HG03280 (cell line): ENCODE results near the gene RNPEPL1.

Experiments
- ATAC-seq: cut with Tn5 transposase; IDR thresholded peaks from one replicate; pipeline ENCODE4 v1.9.1; 2021; ENCODE audit warnings: mild to moderate bottlenecking, moderate library complexity; ENCODE audit not compliant: unreplicated experiment

RNPEPL1 gene

DNA sequence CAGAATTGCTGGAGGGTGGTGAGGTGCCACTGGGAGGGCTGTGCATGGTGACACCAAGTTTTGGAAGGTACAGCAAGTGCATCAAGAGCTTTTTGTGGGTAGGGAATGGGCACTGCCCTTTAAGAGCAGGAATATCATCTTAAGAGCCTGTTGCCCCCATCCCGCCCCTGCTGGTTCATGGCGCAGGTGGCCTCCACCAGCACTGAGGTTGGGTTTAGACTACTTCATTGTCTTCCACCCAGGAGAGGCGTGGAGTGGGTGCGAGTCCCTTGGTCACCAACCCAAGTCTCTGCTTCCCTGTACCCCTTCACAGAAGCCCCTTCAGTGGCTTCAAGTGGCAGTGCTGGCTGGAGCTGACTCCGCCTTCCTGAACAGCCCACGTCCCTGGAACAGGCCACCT, 7.8 kb downstream of the RNPEPL1 start:
- no peak for ATAC-seq

DNA sequence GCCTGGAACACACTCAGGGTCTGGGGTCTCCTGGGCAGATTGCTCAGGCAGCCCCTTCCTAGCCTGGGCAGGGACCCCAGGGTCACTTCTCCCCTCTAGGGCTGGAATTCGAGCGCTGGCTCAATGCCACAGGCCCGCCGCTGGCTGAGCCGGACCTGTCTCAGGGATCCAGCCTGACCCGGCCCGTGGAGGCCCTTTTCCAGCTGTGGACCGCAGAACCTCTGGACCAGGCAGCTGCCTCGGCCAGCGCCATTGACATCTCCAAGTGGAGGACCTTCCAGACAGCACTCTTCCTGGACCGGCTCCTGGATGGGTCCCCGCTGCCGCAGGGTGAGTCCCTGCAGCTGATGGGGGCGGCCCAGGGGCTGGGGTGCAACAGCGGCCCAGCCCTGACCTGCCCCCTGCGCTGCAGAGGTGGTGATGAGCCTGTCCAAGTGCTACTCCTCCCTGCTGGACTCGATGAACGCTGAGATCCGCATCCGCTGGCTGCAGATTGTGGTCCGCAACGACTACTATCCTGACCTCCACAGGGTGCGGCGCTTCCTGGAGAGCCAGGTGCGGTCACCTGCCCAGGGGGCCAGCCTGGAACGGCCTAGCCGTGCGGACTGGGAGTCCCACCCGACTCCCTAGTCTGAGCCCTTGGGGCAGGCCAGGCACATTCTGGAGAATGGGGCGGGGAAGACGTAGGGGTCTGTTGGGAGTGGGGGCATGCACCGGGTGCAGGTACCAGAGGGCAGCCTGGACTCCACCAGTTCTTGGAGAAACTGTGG, 8.3 kb downstream of the RNPEPL1 start:
- ATAC-seq = no peak

- ATAC-seq = no peak
These were observed 9.2 kb downstream of the RNPEPL1 start for GRCh38 chr2:240577281-240578109.

- no peak for ATAC-seq
These were observed 9.8 kb downstream of the RNPEPL1 start for GRCh38 chr2:240578110-240578450.

DNA sequence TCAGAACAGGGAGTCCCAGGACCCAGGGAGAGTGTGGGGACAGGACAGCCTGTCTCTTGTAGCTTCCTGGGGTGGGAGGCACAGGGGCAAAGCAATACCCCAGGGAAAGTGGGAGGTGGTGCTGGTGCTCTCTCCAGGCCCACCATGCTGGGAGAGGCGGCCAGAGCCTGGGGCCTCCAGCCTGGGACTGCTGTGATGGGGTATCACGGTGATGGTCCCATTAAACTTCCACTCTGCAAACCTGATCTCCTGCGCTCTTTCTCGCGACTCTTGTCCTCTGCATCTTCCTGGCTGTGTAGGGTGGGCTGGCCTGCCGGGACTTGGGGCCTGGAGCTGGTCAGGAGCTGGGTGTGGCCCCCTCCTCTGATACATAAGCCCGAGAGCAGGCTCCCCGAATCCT, 10.2 kb downstream of the RNPEPL1 start:
- no peak for ATAC-seq

DNA sequence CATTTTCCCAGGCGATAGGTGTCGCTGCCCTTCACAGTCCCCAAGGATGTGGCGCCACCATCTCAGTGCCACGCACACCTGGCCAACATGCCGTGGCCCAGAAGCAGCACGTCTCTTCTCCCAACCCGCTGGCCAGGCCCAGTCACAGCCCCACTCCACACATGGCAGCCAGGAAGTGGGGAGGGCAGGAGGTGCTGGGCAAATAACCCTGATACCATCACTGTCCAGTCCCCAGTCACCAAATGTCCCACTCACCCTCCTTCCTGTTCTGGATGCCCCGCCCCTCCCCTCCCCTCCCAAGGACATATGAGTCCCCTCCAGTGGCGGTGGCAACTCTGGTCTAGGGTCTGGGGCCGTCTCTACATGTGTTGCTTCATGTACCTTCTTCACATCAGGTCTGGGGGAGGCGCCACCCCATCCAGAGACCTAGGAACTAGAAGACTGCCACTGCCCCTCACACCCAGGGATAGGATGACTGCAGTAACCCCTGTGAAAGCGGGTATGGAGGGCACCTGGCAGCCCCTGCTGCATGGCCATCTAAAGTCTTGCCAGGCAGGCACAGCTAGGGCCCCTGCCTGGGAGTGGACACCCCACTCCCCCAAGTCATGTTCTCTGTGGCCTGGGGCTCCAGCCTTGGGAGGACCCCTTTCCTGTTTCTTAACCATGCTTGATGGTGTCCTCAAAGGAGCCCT, 10.9 kb downstream of the RNPEPL1 start:
- ATAC-seq = peak; percentile 17

DNA sequence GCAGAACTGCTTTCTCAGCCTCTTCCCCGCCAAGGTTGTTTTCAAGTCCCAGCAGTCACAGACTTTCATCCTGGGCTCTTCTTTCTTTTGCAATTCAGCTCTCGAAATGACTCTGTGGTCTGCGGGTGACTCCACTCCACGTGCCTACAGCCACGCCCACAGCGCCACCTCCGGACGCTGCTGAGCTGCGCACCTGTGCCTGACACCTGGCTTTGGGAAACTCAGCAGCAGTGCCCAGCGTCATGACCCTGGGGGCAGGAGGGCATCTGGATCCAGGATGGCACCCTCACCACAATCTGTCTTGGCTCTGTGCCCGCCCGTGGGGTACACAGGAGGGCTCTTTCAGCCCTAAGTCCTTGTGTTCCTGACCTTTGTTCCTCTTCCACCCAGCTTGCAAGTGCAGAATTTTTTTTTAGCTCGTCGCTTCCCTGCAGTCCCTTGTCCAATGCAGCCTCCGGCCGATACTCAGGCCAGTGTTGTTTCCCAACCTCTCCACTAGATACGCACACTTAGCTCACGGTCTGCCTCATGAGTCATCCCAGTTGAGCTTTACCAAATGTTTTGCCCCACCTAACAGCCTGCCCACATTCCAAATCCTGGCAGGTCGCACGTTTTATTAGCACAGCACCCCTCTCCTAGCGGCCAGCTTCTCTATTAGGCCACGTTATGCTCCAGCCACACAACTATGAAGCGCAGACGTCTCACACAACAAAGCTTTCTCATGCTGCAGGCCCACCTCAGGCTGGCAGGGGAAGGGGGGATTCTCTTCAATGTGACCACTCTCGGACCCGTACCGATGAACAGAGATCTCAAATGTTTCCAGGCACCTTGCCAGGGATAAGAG, 11.7 kb downstream of the RNPEPL1 start:
- ATAC-seq = peak; percentile 38

DNA sequence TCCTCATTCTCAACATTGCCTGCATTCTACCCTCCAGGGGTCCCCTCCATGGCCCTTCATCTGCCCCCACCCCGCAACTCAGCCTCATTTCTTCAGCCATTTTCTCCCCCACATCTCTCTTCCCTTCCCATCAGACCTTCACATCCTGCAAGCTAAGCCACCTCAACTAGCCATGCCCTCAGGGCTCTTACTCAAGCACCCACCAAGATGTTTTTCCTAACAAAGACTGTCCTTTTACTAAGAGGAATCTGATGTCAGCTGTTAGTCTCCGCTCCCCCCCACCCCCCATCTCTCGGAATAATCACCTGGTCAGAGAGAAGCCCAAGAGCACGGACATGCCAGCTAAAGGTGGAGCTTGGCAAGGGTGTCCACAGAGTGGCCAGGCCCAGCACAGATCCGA, 13.5 kb downstream of the RNPEPL1 start:
- ATAC-seq = no peak

GRCh38 chr2:240582781-240583180, 14.5 kb downstream of the RNPEPL1 start:
- ATAC-seq = no peak

DNA sequence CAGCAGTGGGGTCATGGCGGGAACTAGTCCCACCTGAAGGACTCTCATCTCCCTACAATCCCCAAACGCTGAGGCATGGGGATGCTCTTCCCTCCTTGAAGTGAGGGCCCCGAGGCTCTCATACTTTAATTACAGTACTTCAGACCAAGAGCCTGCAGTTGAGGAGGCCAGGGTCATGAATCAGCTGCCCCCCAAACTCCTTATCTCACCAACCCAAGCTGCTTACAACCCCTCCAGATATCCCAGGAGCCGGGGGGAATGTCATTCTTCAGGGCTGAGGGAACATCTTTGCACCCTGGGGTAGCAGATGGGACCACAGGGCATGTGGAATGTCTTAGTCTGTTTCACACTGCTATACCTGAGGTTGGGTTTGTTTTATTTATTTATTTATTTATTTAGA, 15.5 kb downstream of the RNPEPL1 start:
- ATAC-seq = no peak

DNA sequence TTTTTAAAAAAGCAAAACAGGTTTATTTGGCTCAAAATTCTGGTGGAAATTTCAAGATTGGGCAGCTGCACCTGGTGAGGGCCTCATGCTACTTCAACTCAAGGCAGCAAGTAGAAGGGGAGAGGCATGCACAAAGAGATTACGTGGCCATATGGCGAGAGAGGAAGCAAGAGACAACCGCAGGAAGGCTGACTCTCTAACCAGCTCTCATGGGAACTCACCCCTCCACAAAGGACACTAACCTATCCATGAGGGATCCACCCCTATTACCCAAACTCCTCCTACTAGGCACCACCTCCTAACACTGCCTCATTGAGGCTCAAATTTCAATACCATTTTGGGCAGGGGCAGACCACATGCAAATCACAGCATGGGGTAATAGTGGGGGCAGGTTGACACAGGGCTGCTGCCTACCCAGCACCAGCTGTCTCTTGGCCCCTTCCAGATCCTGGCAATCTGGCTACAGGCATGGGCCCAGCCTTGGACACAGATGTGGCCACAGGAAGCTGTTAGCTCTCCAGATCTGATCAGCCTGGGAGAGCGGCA, 16.3 kb downstream of the RNPEPL1 start:
- peak; percentile 59 for ATAC-seq

GRCh38 chr2:240585101-240585500, 16.8 kb downstream of the RNPEPL1 start:
- peak; percentile 11 for ATAC-seq

- ATAC-seq = no peak
These were observed 17.5 kb downstream of the RNPEPL1 start for GRCh38 chr2:240585681-240586197.

DNA sequence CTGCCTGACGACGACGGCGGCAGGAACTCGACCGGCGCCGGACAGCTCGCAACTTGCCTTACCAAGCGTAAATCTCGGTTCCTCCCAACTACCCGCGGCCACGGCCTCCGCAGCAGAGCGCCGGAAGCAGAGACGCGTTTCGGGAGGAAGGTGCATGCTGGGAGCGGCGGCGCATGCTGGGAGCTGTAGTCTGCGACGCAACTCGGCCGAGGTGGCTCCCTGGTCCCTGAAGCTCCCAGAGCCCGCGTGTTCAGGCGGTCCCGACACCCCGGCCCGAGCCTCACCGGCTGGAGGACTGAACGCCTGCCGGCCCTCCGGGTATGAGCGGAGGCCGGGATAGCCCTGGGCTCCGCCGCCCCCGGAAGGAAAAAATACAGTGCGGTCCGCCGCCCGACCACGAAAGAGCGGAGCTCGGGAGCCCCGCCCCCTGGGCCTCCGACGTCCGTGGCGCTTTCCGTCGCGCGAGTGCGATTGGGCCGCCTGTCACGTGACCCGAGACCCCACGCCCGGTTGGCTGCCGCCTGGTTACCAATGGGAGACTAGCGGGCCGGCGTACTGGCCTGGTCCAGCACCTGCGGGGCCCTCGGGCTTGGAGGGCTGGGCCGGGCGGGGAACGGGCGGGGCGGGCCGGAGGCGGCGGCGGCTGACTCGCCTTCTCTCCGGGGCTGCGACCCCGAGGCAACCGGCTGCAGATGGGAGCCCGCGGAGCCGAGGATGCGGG, 18.1 kb downstream of the RNPEPL1 start, which contains the start of gene CAPN10:
Gene CAPN10, plus strand, starts transcription at position 537 of the 721 bp plus-strand sequence. Its CDS starts 178 bp downstream, at position 715.
- peak; percentile 57 for ATAC-seq

GRCh38 chr2:240586919-240587800, 18.9 kb downstream of the RNPEPL1 start:
- ATAC-seq = peak; percentile 0

DNA sequence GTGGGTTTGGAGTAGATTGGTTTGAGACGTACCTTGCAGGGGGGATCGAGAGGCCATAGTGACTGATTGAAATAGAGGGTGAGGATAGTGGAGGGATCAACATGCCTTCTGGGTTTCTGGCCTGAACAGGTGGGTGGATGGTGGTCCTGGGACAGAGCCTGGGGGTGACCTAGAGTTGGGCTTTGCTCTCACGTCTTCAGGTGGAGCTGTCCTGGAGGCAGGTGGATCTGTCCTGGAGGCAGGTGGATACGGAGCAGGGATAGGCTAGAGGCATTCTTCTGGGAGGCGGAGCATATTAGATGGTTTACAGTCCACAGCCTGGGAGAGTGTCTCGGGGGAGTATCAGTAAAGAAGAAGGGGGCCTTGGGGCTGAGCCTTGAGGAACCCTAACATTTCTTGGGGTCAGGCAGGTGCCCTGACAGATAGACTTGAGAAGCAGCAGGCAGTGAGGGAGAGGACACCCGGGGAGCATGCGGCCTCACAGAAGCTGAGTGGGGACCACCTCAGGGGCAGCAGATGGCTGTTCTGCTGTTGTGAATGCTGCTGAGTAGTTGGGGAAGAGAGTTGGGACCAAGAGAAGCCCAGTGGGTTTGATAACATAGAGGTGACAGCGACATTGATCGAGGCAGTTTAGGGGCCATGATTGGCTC, 19.8 kb downstream of the RNPEPL1 start:
- no peak for ATAC-seq

GRCh38 chr2:240588669-240589068, 20.4 kb downstream of the RNPEPL1 start:
- no peak for ATAC-seq

DNA sequence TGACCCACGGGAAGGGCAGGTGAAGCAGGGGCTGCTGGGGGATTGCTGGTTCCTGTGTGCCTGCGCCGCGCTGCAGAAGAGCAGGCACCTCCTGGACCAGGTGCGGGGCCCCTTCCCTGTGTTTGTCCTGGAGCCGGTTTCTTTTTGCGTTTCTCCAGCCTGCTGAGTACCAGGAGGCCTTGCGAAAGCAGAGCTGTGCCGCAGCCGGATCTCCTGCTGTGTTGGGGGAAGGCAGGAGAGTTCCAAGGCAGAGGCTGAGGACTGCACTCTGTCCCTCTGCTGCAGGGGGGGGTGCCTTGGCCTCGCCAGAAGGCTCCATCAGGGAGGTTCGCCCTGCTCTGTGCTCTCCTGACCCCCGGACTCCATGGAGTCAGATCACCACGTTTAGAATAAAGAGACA, 21.1 kb downstream of the RNPEPL1 start:
- no peak for ATAC-seq
